Smooth muscle cell (in vitro differentiated cells): ENCODE results near the gene NOCT. TPM values are rescaled to one million over a fixed set of nuclear protein-coding genes. Genes with fewer than 3 reads are reported as not detected.

Experiments used
- DNase-seq: peaks from one replicate; lab custom pipeline; 2025; ENCODE audit not compliant: unreplicated experiment; lab: John Stamatoyannopoulos, UW
- H2AFZ ChIP-seq: fragments of 200-600 bp; sonication (generic); 2 replicates; pipeline ENCODE4 v1.6.0; 2016; ENCODE audit warnings: antibody characterized with exemption, low read depth, mild to moderate bottlenecking
- H3F3A ChIP-seq: fragments of 200-600 bp; sonication (generic); 2 replicates; pipeline ENCODE4 v1.6.0; 2017; ENCODE audit warnings: antibody characterized with exemption, low read depth
- H3K27ac ChIP-seq: fragments of 200-600 bp; sonication (generic); 2 replicates; pipeline ENCODE4 v1.5.1; 2016; ENCODE audit warnings: low read depth, mild to moderate bottlenecking
- H3K27me3 ChIP-seq: fragments of 200-600 bp; sonication (generic); 2 replicates; pipeline ENCODE4 v1.6.1; 2016; ENCODE audit warnings: low read depth, mild to moderate bottlenecking
- H3K36me3 ChIP-seq: fragments of 200-600 bp; sonication (generic); 2 replicates; pipeline ENCODE4 v1.5.1; 2016; ENCODE audit warnings: low read depth
- H3K4me1 ChIP-seq: fragments of 200-600 bp; sonication (generic); 2 replicates; pipeline ENCODE4 v1.5.1; 2016; ENCODE audit warnings: low read depth
- H3K4me2 ChIP-seq: fragments of 200-600 bp; sonication (generic); 2 replicates; pipeline ENCODE4 v1.6.0; 2016; ENCODE audit warnings: mild to moderate bottlenecking
- H3K4me3 ChIP-seq: fragments of 200-600 bp; sonication (generic); 2 replicates; pipeline ENCODE4 v1.5.1; 2016; ENCODE audit warnings: mild to moderate bottlenecking
- H3K79me2 ChIP-seq: fragments of 200-600 bp; sonication (generic); 2 replicates; pipeline ENCODE4 v1.6.0; 2016; ENCODE audit warnings: low read depth, mild to moderate bottlenecking
- H3K9ac ChIP-seq: fragments of 200-600 bp; sonication (generic); 2 replicates; pipeline ENCODE4 v1.6.0; 2016; ENCODE audit warnings: low read depth
- H3K9me3 ChIP-seq: fragments of 200-600 bp; sonication (generic); replicated peaks from 2 replicates; pipeline ENCODE4 v1.5.1; 2016; ENCODE audit warnings: low read depth
- H4K20me1 ChIP-seq: fragments of 200-600 bp; sonication (generic); 2 replicates; pipeline ENCODE4 v1.6.0; 2016; ENCODE audit warnings: low read depth
- CTCF ChIP-seq: fragments of 200-600 bp; sonication (generic); IDR thresholded peaks from 2 replicates; pipeline ENCODE4 v1.5.1; 2017; ENCODE audit warnings: borderline replicate concordance, mild to moderate bottlenecking, antibody characterized with exemption; ENCODE audit not compliant: insufficient read depth, poor library complexity, severe bottlenecking
- WGBS: methylation state at CpG from one replicate; pipeline ENCODE4 v1.1.7; 2016; ENCODE audit warnings: low lambda C conversion rate; 5-methylcytosine and 5-hydroxymethylcytosine counted together
- polyA plus RNA-seq: library from polyadenylated mRNA; unstranded; fragments of >200 nt; fragmentation: Nextera tagmentation; extraction: Ambion mirVana; gene quantifications from 2 replicates; pipeline ENCODE4 v1.2.1, GENCODE V29; 2016
- total RNA-seq: library from RNA; depleted of rRNA; stranded (reverse); fragments of >200 nt; gene quantifications from 2 replicates; pipeline ENCODE4 v1.2.3, GENCODE V29; 2014

Gene NOCT
- total and polyA plus RNA-seq, 2 experiments from 2014 or later = 6.7 to 33.4 TPM

- Histone ChIP-seq H3K27me3 (no peaks in the 10 kb centered on the region), H3K4me2 (no peak overlapping the region), H3K36me3 (no peaks in the 10 kb centered on the region), H3F3A (peaks cover 5% of the 10 kb centered on the region), H2AFZ (no peak overlapping the region), H4K20me1 (peaks cover 97% of the 10 kb centered on the region), H3K4me1 (no peaks in the 10 kb centered on the region), H3K27ac (no peak overlapping the region), H3K4me3 (no peak overlapping the region), H3K9ac (no peak overlapping the region), H3K79me2 (peaks cover 96% of the 10 kb centered on the region), H3K9me3 (no peaks in the 10 kb centered on the region)
- peak; percentile 68 for TF ChIP-seq CTCF
- DNase-seq = no peak
- 70% methylated on average over 14 of the region's 14 CpGs for WGBS
These were observed 15.1 kb downstream of the NOCT start for GRCh38 chr4:139030614-139031235.

DNA sequence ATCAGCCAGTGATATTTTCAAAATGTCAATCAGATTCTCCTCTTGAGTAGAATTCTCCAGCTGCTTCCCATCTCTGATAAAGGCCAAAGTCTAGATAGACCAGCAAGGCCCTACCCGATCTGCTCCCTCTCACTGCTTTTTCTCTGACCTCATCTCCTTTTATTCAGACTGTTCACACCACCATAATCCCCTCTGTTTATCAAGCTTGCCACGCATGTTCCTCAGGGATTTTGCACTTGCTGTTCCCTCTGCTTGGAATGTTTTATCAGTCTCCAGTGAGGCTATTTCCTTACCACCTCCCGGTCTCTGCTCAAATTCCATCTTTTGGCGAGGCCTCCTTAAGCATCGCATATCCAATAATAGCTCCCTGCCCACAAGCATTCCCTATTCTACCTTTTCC, 20.1 kb downstream of the NOCT start:
- Histone ChIP-seq H3K4me3 (no peak overlapping the region), H3K27me3 (no peaks in the 10 kb centered on the region), H3K79me2 (peaks cover 97% of the 10 kb centered on the region), H3K4me2 (no peak overlapping the region), H3K4me1 (no peaks in the 10 kb centered on the region), H4K20me1 (peaks cover 99% of the 10 kb centered on the region), H3K9ac (no peak overlapping the region), H3K27ac (no peak overlapping the region), H3K9me3 (no peaks in the 10 kb centered on the region), H3F3A (no peaks in the 10 kb centered on the region), H2AFZ (no peak overlapping the region), H3K36me3 (peaks cover 7% of the 10 kb centered on the region)
- DNase-seq = no peak
- TF ChIP-seq CTCF = no peak
- WGBS = 77% methylated on average over 5 of the region's 5 CpGs

GRCh38 chr4:139036885-139037284, 21.3 kb downstream of the NOCT start:
- Histone ChIP-seq H2AFZ (no peak overlapping the region), H3K9ac (no peak overlapping the region)
- TF ChIP-seq CTCF = no peak

DNA sequence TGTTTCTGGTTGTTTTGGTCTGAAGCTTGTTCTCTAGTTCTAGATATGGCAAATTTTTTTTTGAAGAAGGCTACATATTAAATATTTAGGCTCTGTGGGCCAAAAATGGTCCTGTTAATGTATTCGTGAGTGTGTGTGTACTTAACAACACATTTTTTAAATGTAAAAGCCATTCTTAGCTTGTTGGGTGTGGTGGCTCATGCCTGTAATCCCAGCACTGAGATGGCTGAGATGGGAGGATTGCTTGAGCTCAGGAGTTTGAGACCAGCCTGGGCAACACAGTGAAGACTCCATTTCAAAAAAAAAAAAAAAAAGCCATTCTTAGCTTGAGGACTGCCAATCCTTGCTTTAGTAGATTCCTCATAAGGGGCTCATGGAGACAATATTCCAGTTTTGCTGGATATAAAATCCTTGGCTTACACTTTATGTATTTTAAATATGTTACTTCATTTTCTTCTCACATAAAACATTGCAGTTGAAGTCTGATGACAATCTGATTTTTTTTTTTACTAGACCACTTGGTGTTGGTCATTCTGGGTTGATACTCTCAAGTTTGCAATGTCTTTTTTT, 23.4 kb downstream of the NOCT start:
- Histone ChIP-seq H3K4me1 (no peaks in the 10 kb centered on the region), H3K4me3 (no peak overlapping the region), H3K9me3 (no peaks in the 10 kb centered on the region), H3K27ac (peak overlapping the region; percentile 52), H3K36me3 (peaks cover 7% of the 10 kb centered on the region), H3F3A (peaks cover 9% of the 10 kb centered on the region), H3K27me3 (no peaks in the 10 kb centered on the region), H3K4me2 (no peak overlapping the region), H4K20me1 (peaks cover 97% of the 10 kb centered on the region), H2AFZ (no peak overlapping the region), H3K9ac (no peak overlapping the region), H3K79me2 (peaks cover 98% of the 10 kb centered on the region)
- WGBS = 93% methylated on average over 1 of the region's 1 CpG
- no peak for TF ChIP-seq CTCF
- DNase-seq = no peak

More at GRCh38 chr4:139036885-139037284, 21.3 kb downstream of the NOCT start:
- peaks cover 5% of the 10 kb centered on the region for H3F3A ChIP-seq
- no peaks in the 10 kb centered on the region for H3K9me3 ChIP-seq
- H3K27ac ChIP-seq = no peak overlapping the region
- H3K27me3 ChIP-seq = no peaks in the 10 kb centered on the region
- no peak overlapping the region for H3K4me2 ChIP-seq
- H3K4me3 ChIP-seq = no peak overlapping the region
- WGBS = 94% methylated on average over 2 of the region's 2 CpGs
- H3K4me1 ChIP-seq = no peaks in the 10 kb centered on the region
- DNase-seq = no peak
- H3K36me3 ChIP-seq = peaks cover 7% of the 10 kb centered on the region
- peaks cover 98% of the 10 kb centered on the region for H3K79me2 ChIP-seq
- peaks cover 99% of the 10 kb centered on the region for H4K20me1 ChIP-seq
